GM12891 (cell line): ENCODE measurements around the gene GNAL.

Experiments used
- DNase-seq: peaks from one replicate; pipeline ENCODE4 v3.0.0; 2011; ENCODE audit warnings: low spot score; ENCODE audit not compliant: insufficient read length
- FAIRE-seq: peaks from 2 replicates; lab custom pipeline; 2011; peaks lifted over from hg19 to GRCh38; lab: Jason Lieb, UNC
- PAX5 ChIP-seq: IDR thresholded peaks from 2 replicates; pipeline ENCODE4 v1.6.1; 2011; ENCODE audit warnings: low read length, moderate library complexity, mild to moderate bottlenecking; ENCODE audit not compliant: insufficient read depth, severe bottlenecking
- POLR2A ChIP-seq: IDR thresholded peaks from 2 replicates; pipeline ENCODE4 v1.6.1; 2011; ENCODE audit warnings: low read depth, low read length, control low read depth
- POLR2AphosphoS5 ChIP-seq: IDR thresholded peaks from 2 replicates; pipeline ENCODE4 v1.6.1; 2011; ENCODE audit warnings: low read depth, low read length, control low read depth
- POU2F2 ChIP-seq: IDR thresholded peaks from 2 replicates; pipeline ENCODE4 v1.6.1; 2011; ENCODE audit warnings: low read depth, mild to moderate bottlenecking, control low read depth, low read length, moderate library complexity
- SPI1 ChIP-seq: IDR thresholded peaks from 2 replicates; pipeline ENCODE4 v1.6.1; 2011; ENCODE audit warnings: low read depth, low read length, control low read depth
- TAF1 ChIP-seq: IDR thresholded peaks from 2 replicates; pipeline ENCODE4 v1.6.1; 2011; ENCODE audit warnings: low read depth, low read length, control low read depth

GNAL gene

DNA sequence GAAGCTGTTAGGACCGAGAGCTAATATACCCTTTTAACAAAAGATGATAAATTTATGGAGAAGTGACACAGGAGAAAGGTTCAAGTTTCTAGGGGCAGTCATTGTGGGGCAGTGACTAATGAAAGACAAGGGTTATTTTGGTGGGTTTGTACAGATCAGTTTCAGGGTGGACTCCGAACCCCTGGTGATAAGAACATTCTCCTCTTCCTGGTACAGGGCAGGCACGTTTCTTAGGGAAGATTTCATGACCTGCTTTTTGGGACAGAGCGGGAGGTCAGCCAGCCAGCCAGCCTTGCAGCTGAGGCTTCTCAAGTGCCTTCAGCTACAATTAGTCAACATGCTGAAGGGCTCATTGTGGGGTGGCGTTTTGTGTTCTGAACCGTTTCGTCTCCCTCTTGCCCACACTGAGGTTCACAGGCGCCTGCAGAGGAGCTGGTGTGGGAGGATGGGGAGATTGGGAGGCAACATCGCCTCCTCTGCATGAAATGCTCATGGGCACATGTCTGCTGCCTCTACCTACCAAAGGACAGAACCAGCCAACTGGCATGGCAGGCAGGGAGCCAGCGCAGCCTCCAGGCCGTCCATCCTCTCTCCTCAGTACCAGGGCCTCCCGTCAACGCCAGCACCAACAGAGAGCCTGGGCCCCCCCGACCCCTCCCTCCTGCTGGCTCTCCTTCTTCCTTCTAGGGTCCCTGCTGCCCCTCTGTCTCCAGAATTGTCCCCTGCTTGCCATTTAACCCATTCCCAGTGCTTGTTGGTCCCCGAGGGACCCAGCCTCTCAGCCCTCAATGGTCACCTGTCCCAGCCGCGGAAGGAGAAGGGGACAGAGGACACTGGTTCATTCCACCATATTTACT lies 171.8 kb downstream of the GNAL start:
- no peak for TF ChIP-seq SPI1
- no peak for FAIRE-seq
- DNase-seq: no peak

- TF ChIP-seq TAF1: no peak
- no peak for TF ChIP-seq SPI1
- TF ChIP-seq POU2F2: no peak
- no peak for TF ChIP-seq POLR2A
- TF ChIP-seq POLR2AphosphoS5: no peak
- no peak for TF ChIP-seq PAX5
- FAIRE-seq (no peak), DNase-seq (no peak)
Measured at GRCh38 chr18:11861583-11862288, 172.7 kb downstream of the GNAL start.

DNA sequence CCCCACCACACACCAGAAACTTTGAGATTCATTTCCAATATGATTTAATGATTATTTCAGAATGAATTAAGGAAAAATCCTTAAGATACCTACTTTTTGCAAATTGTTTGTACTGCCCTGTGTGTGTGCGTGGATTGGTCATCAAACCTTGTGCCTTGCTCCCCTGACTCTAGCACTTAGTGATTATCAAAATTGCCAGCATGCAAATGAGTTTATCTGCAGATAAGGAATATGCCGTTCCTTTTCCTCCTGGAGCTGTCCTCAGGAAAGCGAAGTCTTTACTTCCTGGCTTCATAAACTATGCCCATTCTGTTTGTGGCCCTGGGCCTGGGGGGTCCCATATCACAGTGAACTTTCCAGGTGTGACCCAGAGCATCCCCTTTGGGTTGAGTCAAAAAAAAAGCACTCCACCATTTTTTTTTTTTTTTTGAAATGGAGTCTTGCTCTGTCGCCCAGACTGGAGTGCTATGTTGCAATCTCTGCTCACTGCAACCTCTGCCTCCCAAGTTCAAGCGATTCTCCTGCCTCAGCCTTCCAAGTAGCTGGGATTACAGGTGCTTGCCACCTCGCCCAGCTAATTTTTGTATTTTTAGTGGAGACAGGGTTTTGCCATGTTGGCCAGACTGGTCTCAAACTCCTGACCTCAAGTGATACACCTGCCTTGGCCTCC lies 173.5 kb downstream of the GNAL start:
- FAIRE-seq (no peak), DNase-seq (no peak)
- TF ChIP-seq TAF1 (no peak), SPI1 (no peak), PAX5 (no peak), POLR2AphosphoS5 (no peak), POU2F2 (no peak), POLR2A (no peak)

GRCh38 chr18:11864471-11864870 lies 175.4 kb downstream of the GNAL start:
- no peak for DNase-seq
- TF ChIP-seq PAX5: no peak
- no peak for TF ChIP-seq TAF1
- TF ChIP-seq POLR2A: no peak
- no peak for TF ChIP-seq POLR2AphosphoS5
- no peak for TF ChIP-seq POU2F2
- TF ChIP-seq SPI1: no peak
- no peak for FAIRE-seq

DNA sequence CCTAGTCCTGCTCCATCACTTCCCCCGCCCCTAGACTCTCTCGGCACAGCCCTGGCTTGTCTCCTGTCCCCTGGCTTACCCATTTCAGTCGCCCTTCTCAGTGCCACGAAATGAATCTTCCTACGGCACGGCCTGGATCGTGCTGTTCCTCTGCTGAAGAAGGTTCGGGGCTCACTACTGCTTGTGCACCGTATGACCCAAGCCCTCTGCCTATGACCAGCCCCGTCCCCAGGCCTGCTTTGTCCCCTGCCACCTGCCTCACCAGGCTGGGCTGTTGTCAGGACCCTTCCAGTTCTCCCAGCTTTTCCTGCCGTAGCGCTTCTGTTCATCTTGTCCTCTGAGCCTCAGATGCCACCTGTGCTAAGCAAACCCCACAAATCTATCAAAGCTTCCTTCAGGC lies 176.0 kb downstream of the GNAL start:
- no peak for FAIRE-seq
- no peak for TF ChIP-seq POLR2AphosphoS5
- no peak for TF ChIP-seq POU2F2
- TF ChIP-seq POLR2A: no peak
- no peak for TF ChIP-seq PAX5
- TF ChIP-seq TAF1: no peak
- no peak for TF ChIP-seq SPI1

GRCh38 chr18:11866329-11866728 lies 177.3 kb downstream of the GNAL start:
- FAIRE-seq: no peak
- TF ChIP-seq POLR2A (no peak), POU2F2 (no peak), PAX5 (no peak), POLR2AphosphoS5 (no peak), TAF1 (no peak), SPI1 (no peak)
- no peak for DNase-seq

More for the DNA sequence above, 176.0 kb downstream of the GNAL start:
- DNase-seq: no peak

- DNase-seq (no peak), FAIRE-seq (no peak)
- TF ChIP-seq POLR2AphosphoS5 (no peak), POU2F2 (no peak), SPI1 (no peak), TAF1 (no peak), POLR2A (no peak), PAX5 (no peak)
Measured at GRCh38 chr18:11866764-11867163, 177.7 kb downstream of the GNAL start.

DNA sequence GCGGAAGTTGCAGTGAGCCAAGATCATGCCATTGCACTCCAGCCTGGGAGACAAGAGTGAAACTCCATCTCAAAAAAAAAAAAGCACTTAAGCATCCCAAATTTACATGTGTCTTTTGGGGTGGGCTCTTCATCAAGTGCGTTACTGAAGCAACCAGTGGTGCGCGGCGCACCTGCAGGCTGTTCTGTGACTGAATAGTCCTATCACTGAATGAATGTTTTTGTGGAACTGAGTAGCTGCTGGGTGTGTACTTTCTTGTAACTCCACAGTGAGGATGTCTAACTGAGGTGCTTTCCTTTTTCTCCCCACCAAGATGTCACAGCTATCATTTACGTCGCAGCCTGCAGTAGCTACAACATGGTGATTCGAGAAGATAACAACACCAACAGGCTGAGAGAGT lies 179.2 kb downstream of the GNAL start:
- FAIRE-seq (no peak), DNase-seq (no peak)
- TF ChIP-seq SPI1 (no peak), POLR2A (no peak), POLR2AphosphoS5 (no peak), TAF1 (no peak), PAX5 (no peak), POU2F2 (no peak)

DNA sequence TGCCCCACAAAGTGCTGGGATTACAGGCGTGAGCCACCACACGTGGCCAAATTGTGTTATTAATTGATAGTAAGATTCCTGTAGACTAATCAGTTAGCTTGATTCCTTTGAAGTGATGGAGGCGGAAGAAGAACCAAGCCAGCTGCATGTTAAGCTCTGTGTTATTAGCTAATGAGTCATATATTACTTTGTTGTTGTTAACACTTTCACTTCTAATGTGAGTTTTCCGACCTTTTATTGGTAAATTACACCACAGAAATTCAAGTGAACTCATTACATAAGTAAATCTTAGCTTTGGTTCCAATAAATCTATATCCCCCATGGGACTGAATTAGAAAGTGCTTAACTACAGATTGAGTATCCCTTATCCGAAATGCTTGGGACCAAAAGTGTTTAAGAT lies 182.4 kb downstream of the GNAL start:
- DNase-seq (no peak), FAIRE-seq (no peak)
- TF ChIP-seq POLR2A (no peak), PAX5 (no peak), POLR2AphosphoS5 (no peak), SPI1 (no peak), POU2F2 (no peak)
